ENCODE measurements around the gene SSH3. TPM values are rescaled to one million over a fixed set of nuclear protein-coding genes. Genes with fewer than 3 reads are reported as not detected.
"Not testable (repeated sequence)": the region's sequence is repeated elsewhere in the genome, so short reads cannot be mapped to it uniquely, and the experiment has no call there.

The SSH3 gene
- total and polyA plus RNA-seq, 4 experiments from 2014 or later: 0.79 to 26.3 (median 14.5) TPM

- intact Hi-C loops (cut with micrococcal nuclease): loop anchor here (1.0 to 2.0 kb wide), 8 partner anchors 14 to 236 kb away; partner anchors contain the start of genes GRK2 and SSH3
- Mint-ChIP-seq H3K4me3 (peak overlapping the region; percentile 94 to 99 (median 98)), H3K4me1 (peaks cover 30 to 54% (median 45%) of the 10 kb centered on the region in 4 donors), H3K27me3 (no peaks in the 10 kb centered on the region), H3K27ac (peak overlapping the region; percentile 74 to 99 (median 97)), H3K9me3 (peaks cover 0 to 4% (median 0%) of the 10 kb centered on the region in 8 donors), H3K36me3 (peaks cover 0 to 4% of the 10 kb centered on the region in 2 donors)
- peak overlapping the region; percentile 69 for H3K27ac ChIP-seq (ENCODE audit: low read depth, low read length)
- H3K9me3 ChIP-seq (ENCODE audit: control insufficient read depth in 1 of 2, low read length in 2 of 2): no peaks in the 10 kb centered on the region
- ChIA-PET POLR2A (ENCODE audit: partially characterized antibody) (interaction anchor here (0.9 to 13.1 kb wide), 17 partner anchors 10 to 198 kb away, joined by 3 to 358 read pairs (median 8); partner anchors contain the start of genes ANKRD13D, CLCF1, GRK2 and POLD4), CTCF (ENCODE audit: partially characterized antibody) (interaction anchor here (0.8 to 11.2 kb wide), 19 partner anchors 12 to 236 kb away, joined by 3 to 155 read pairs (median 5); partner anchors contain the start of genes ANKRD13D, GRK2 and SSH3)
- H3K4me3 ChIP-seq (ENCODE audit: low read length in 2 of 2): peak overlapping the region; percentile 91
- peaks cover 40% of the 10 kb centered on the region for H3K4me1 ChIP-seq (ENCODE audit: insufficient read depth, low read length)
- H3K36me3 ChIP-seq (ENCODE audit: insufficient read depth, low read length): no peaks in the 10 kb centered on the region
- DNase-seq: peak in 1 of 5 donors; percentile 15
- no peaks in the 10 kb centered on the region for H3K27me3 ChIP-seq (ENCODE audit: insufficient read depth, low read length)
Observed at GRCh38 chr11:67316882-67317204, 13.5 kb downstream of the SSH3 start.

DNA sequence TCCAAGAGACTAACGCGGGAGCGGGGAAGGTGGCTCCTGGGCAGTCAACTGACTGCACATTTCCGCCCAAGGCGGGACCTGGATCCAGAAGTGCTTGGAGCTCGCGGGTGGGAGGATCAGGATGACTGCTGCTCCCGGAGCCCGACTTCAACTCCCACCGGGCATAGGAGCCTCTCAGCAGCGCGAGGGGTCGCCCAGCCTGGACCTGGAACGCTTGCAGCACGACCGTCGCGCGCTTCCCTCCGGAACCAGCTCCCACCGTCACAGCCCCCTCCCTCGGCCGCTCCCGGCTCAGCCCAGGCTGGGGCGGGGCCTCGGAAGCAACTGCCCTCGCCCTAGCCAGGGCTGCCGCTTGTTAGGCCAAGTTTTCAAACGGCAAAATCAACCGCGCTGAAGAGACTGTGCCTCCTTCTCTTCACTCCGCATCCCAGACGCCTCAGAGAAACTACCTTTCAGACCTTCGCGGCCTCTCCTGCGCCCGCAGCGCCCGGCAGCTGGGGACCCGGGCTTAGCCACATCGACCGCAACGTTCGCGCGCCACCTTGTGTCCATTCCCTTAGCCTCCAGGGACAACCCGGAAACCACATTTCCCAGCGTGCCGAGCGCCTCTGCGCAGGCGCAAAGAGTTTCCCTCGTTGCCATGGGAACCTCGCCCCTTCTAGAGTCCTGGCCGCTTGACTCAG lies 14.0 kb downstream of the SSH3 start:
- CTCF ChIA-PET (ENCODE audit: partially characterized antibody): interaction anchor here (0.8 to 11.2 kb wide), 24 partner anchors 9 to 237 kb away, joined by 3 to 155 read pairs (median 5); partner anchors contain the start of genes ANKRD13D, GRK2, POLD4 and SSH3
- Mint-ChIP-seq H3K27ac (peak overlapping the region; percentile 95 to 99 (median 98)), H3K4me3 (peak overlapping the region; percentile 94 to 99 (median 98)), H3K4me1 (peaks cover 27 to 49% (median 40%) of the 10 kb centered on the region in 4 donors), H3K36me3 (peaks cover 0 to 4% of the 10 kb centered on the region in 2 donors), H3K27me3 (no peaks in the 10 kb centered on the region), H3K9me3 (peaks cover 0 to 4% (median 0%) of the 10 kb centered on the region in 8 donors)
- no peaks in the 10 kb centered on the region for H3K36me3 ChIP-seq (ENCODE audit: insufficient read depth, low read length)
- H3K27me3 ChIP-seq (ENCODE audit: insufficient read depth, low read length): no peaks in the 10 kb centered on the region
- intact Hi-C loops (cut with micrococcal nuclease): loop anchor here (1.0 to 2.0 kb wide), 8 partner anchors 15 to 236 kb away; partner anchors contain the start of genes GRK2 and SSH3
- peak; percentile 96 to 99 (median 97) for DNase-seq
- peak overlapping the region; percentile 69 for H3K27ac ChIP-seq (ENCODE audit: low read depth, low read length)
- POLR2A ChIA-PET (ENCODE audit: partially characterized antibody): interaction anchor here (0.6 to 13.1 kb wide), 23 partner anchors 11 to 199 kb away, joined by 3 to 358 read pairs (median 6); partner anchors contain the start of genes ANKRD13D, CLCF1, GRK2 and POLD4
- H3K9me3 ChIP-seq (ENCODE audit: control insufficient read depth in 1 of 2, low read length in 2 of 2): no peaks in the 10 kb centered on the region
- H3K4me1 ChIP-seq (ENCODE audit: insufficient read depth, low read length): peaks cover 35% of the 10 kb centered on the region
- peak overlapping the region; percentile 91 for H3K4me3 ChIP-seq (ENCODE audit: low read length in 2 of 2)

DNA sequence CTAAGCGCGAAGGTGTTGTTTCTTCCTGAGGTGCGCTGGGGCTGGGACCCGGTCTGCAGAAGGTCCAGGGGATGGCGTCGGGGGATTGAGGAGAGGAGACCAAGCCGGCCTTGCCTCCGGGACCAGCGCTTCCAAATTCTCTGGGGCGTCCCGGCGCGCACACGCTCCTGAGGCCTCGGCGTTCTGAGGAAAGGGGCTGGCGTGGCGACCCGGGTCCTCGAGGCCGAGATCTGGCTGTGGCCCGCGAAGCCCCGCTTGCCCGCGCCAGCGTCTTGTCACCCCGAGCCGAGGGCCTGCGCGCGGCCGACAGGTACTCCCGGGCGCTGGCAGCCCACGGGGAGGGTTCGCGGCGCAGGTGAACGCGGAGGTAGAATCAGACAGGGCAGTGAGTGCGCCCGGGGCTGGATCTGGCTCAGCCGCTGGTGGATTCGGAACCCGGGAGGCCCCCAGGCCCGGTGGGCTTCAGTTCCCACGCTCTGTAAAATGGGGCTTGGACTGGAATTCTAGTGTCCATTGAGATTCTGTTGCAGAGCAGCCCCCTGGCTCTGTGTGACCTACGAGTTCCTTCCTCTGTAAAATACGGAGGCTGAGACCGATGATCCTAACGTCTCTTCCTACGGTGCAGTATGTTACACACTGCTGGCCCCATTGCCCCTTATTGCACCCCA lies 14.7 kb downstream of the SSH3 start:
- no peaks in the 10 kb centered on the region for H3K27me3 ChIP-seq (ENCODE audit: insufficient read depth, low read length)
- peaks cover 29% of the 10 kb centered on the region for H3K4me1 ChIP-seq (ENCODE audit: insufficient read depth, low read length)
- H3K4me3 ChIP-seq (ENCODE audit: low read length in 2 of 2): peak overlapping the region; percentile 91
- H3K36me3 ChIP-seq (ENCODE audit: insufficient read depth, low read length): no peaks in the 10 kb centered on the region
- DNase-seq: no peak
- no peaks in the 10 kb centered on the region for H3K9me3 ChIP-seq (ENCODE audit: control insufficient read depth in 1 of 2, low read length in 2 of 2)
- peaks cover 0 to 4% (median 0%) of the 10 kb centered on the region in 8 donors for H3K9me3 Mint-ChIP-seq
- peaks cover 0 to 4% of the 10 kb centered on the region in 2 donors for H3K36me3 Mint-ChIP-seq
- CTCF ChIA-PET (ENCODE audit: partially characterized antibody): interaction anchor here (0.8 to 11.2 kb wide), 21 partner anchors 9 to 79 kb away, joined by 3 to 155 read pairs (median 5); partner anchors contain the start of genes ANKRD13D, GRK2 and POLD4
- POLR2A ChIA-PET (ENCODE audit: partially characterized antibody): interaction anchor here (0.6 to 13.1 kb wide), 22 partner anchors 11 to 199 kb away, joined by 3 to 358 read pairs (median 6); partner anchors contain the start of genes ANKRD13D, CLCF1, GRK2 and POLD4
- H3K4me3 Mint-ChIP-seq: peak overlapping the region; percentile 94 to 99 (median 98)
- peaks cover 22 to 43% (median 34%) of the 10 kb centered on the region in 4 donors for H3K4me1 Mint-ChIP-seq
- H3K27me3 Mint-ChIP-seq: no peaks in the 10 kb centered on the region
- peak overlapping the region; percentile 95 to 99 (median 98) for H3K27ac Mint-ChIP-seq
- H3K27ac ChIP-seq (ENCODE audit: low read depth, low read length): peak overlapping the region; percentile 69
- intact Hi-C loops (cut with micrococcal nuclease): loop anchor here (1.0 to 2.0 kb wide), 8 partner anchors 15 to 237 kb away; partner anchors contain the start of genes GRK2 and SSH3

- Mint-ChIP-seq H3K27ac (peak overlapping the region in 3 of 7 donors; percentile 32 to 95 (median 35)), H3K4me3 (peak overlapping the region; percentile 82 to 99 (median 98)), H3K4me1 (peaks cover 16 to 35% (median 26%) of the 10 kb centered on the region in 4 donors)
- ChIA-PET POLR2A (ENCODE audit: partially characterized antibody) (interaction anchor here (2.7 to 13.1 kb wide), 5 partner anchors 29 to 78 kb away, joined by 32 to 358 read pairs (median 63); partner anchors contain the start of genes ANKRD13D, GRK2 and POLD4), CTCF (ENCODE audit: partially characterized antibody) (interaction anchor here (2.4 to 11.2 kb wide), 5 partner anchors 27 to 66 kb away, joined by 10 to 155 read pairs (median 34); partner anchors contain the start of gene GRK2)
- intact Hi-C loops (cut with micrococcal nuclease); H3K36me3 ChIP-seq (ENCODE audit: insufficient read depth, low read length); H3K27me3 Mint-ChIP-seq; H3K27me3 ChIP-seq (ENCODE audit: insufficient read depth, low read length); H3K4me3 ChIP-seq (ENCODE audit: low read length in 2 of 2); H3K9me3 ChIP-seq (ENCODE audit: control insufficient read depth in 1 of 2, low read length in 2 of 2); H3K9me3 Mint-ChIP-seq; H3K36me3 Mint-ChIP-seq; DNase-seq; H3K27ac ChIP-seq (ENCODE audit: low read depth, low read length): not testable (repeated sequence)
- H3K4me1 ChIP-seq (ENCODE audit: insufficient read depth, low read length): peaks cover 20% of the 10 kb centered on the region
Observed at GRCh38 chr11:67318876-67319275, 15.5 kb downstream of the SSH3 start.

DNA sequence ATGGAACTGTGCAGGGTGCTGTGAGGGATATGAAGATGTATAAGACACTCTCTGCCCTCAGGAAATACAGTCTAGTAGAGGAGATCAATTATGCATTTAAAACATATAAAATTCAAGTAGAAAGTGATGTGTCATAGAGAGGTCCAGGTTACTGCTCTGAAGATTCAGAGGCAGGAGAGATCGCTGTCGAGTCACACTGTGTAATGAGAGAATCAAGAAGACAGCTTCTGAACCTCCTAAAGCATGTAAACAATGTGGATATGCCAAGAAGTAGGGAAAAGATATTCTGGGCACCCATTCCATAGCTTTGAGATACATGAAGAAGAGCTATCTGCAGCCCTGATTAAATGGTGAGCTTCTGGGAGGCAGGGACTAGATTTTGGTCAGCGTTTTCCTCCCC lies 16.7 kb downstream of the SSH3 start:
- no peak overlapping the region for H3K27ac Mint-ChIP-seq
- H3K4me1 Mint-ChIP-seq: peaks cover 12 to 28% (median 19%) of the 10 kb centered on the region in 4 donors
- peaks cover 14% of the 10 kb centered on the region for H3K4me1 ChIP-seq (ENCODE audit: insufficient read depth, low read length)
- DNase-seq: no peak
- no peak overlapping the region for H3K4me3 Mint-ChIP-seq
- no peaks in the 10 kb centered on the region for H3K27me3 ChIP-seq (ENCODE audit: insufficient read depth, low read length)
- peaks cover 0 to 4% (median 0%) of the 10 kb centered on the region in 8 donors for H3K9me3 Mint-ChIP-seq
- POLR2A ChIA-PET (ENCODE audit: partially characterized antibody): interaction anchor here (3.2 to 13.1 kb wide), 4 partner anchors 30 to 53 kb away, joined by 32 to 358 read pairs (median 124); partner anchors contain the start of genes ANKRD13D, GRK2 and POLD4
- H3K4me3 ChIP-seq (ENCODE audit: low read length in 2 of 2): no peak overlapping the region
- H3K27me3 Mint-ChIP-seq: no peaks in the 10 kb centered on the region
- CTCF ChIA-PET (ENCODE audit: partially characterized antibody): interaction anchor here (3.1 to 11.2 kb wide), 5 partner anchors 26 to 62 kb away, joined by 14 to 155 read pairs (median 34); partner anchors contain the start of gene GRK2
- intact Hi-C loops (cut with micrococcal nuclease): no loop called here
- H3K36me3 ChIP-seq (ENCODE audit: insufficient read depth, low read length): no peaks in the 10 kb centered on the region
- no peaks in the 10 kb centered on the region for H3K9me3 ChIP-seq (ENCODE audit: control insufficient read depth in 1 of 2, low read length in 2 of 2)
- H3K36me3 Mint-ChIP-seq: peaks cover 0 to 4% of the 10 kb centered on the region in 2 donors
- no peak overlapping the region for H3K27ac ChIP-seq (ENCODE audit: low read depth, low read length)

GRCh38 chr11:67320691-67321090 lies 17.4 kb downstream of the SSH3 start:
- Mint-ChIP-seq H3K4me3 (no peak overlapping the region), H3K27me3 (no peaks in the 10 kb centered on the region), H3K27ac (no peak overlapping the region), H3K9me3 (peaks cover 0 to 4% (median 0%) of the 10 kb centered on the region in 8 donors), H3K36me3 (peaks cover 0 to 4% of the 10 kb centered on the region in 2 donors), H3K4me1 (peaks cover 10 to 21% (median 14%) of the 10 kb centered on the region in 4 donors)
- ChIA-PET CTCF (ENCODE audit: partially characterized antibody) (interaction anchor here (3.1 to 11.2 kb wide), 5 partner anchors 25 to 61 kb away, joined by 14 to 155 read pairs (median 34); partner anchors contain the start of gene GRK2), POLR2A (ENCODE audit: partially characterized antibody) (interaction anchor here (6.0 to 13.1 kb wide), 3 partner anchors 30 to 53 kb away, joined by 63 to 358 read pairs (median 184); partner anchors contain the start of genes ANKRD13D and GRK2)
- Histone ChIP-seq H3K4me1 (ENCODE audit: insufficient read depth, low read length) (peaks cover 9% of the 10 kb centered on the region), H3K9me3 (ENCODE audit: control insufficient read depth in 1 of 2, low read length in 2 of 2) (no peaks in the 10 kb centered on the region), H3K27ac (ENCODE audit: low read depth, low read length) (no peak overlapping the region), H3K4me3 (ENCODE audit: low read length in 2 of 2) (no peak overlapping the region), H3K27me3 (ENCODE audit: insufficient read depth, low read length) (no peaks in the 10 kb centered on the region), H3K36me3 (ENCODE audit: insufficient read depth, low read length) (no peaks in the 10 kb centered on the region)
- intact Hi-C loops (cut with micrococcal nuclease): no loop called here
- DNase-seq: no peak
